PC-9 (cell line): Measurements from ENCODE around the gene ILDR1. TPM values are rescaled to one million over a fixed set of nuclear protein-coding genes. Genes with fewer than 3 reads are reported as not detected.

Experiments used
- BruUV-seq: library from RNA; stranded (reverse); fragments of 400-500 nt; replicated peaks from 2 replicates; lab custom pipeline; 2021; lab: Mats Ljungman, UMichigan
- CTCF ChIA-PET: fragments of 300-600 bp; sonication (Branson Sonifier 250); formaldehyde crosslinking; loops from one replicate; lab custom pipeline; 2022; ENCODE audit warnings: antibody characterized with exemption; lab: Charles Lee
- POLR2A ChIA-PET: fragments of 300-600 bp; sonication (Branson Sonifier 250); formaldehyde crosslinking; loops from one replicate; lab custom pipeline; 2022; ENCODE audit warnings: antibody characterized with exemption; ENCODE audit not compliant: unreplicated experiment; lab: Charles Lee
- DNase-seq, 2 experiments: peaks; one replicate each; pipeline versions ENCODE4 v3.0.0 to v3.0.0-alpha.2; 2015 to 2022; ENCODE audit warnings: mixed read lengths in 1 of 2
- H2AFZ ChIP-seq: fragments of 200-600 bp; sonication (generic); 2 replicates; pipeline ENCODE4 v1.8.1; 2017; ENCODE audit warnings: antibody characterized with exemption
- H3F3A ChIP-seq: fragments of 200-600 bp; sonication (generic); 2 replicates; pipeline ENCODE4 v1.8.1; 2017; ENCODE audit warnings: antibody characterized with exemption, mild to moderate bottlenecking, low read depth; ENCODE audit not compliant: insufficient read depth
- H3K27ac ChIP-seq: fragments of 200-600 bp; sonication (generic); 2 replicates; pipeline ENCODE4 v1.6.1; 2016; ENCODE audit warnings: mixed run types
- H3K27me3 ChIP-seq: fragments of 200-600 bp; sonication (generic); 2 replicates; pipeline ENCODE4 v1.6.1; 2016; ENCODE audit warnings: low read depth, mixed run types; ENCODE audit not compliant: insufficient read depth
- H3K36me3 ChIP-seq: fragments of 200-600 bp; sonication (generic); 2 replicates; pipeline ENCODE4 v1.6.1; 2016; ENCODE audit warnings: low read depth, mixed run types
- H3K4me1 ChIP-seq: fragments of 200-600 bp; sonication (generic); replicated peaks from 2 replicates; pipeline ENCODE4 v1.6.1; 2016; ENCODE audit warnings: mixed run types; ENCODE audit not compliant: insufficient read depth
- H3K4me2 ChIP-seq: fragments of 200-600 bp; sonication (generic); 2 replicates; pipeline ENCODE4 v1.6.1; 2017; ENCODE audit warnings: mixed run types
- H3K4me3 ChIP-seq: fragments of 200-600 bp; sonication (generic); 2 replicates; pipeline ENCODE4 v1.6.1; 2016; ENCODE audit warnings: mixed run types
- H3K79me2 ChIP-seq: fragments of 200-600 bp; sonication (generic); 2 replicates; pipeline ENCODE4 v1.6.1; 2017; ENCODE audit warnings: low read depth, mixed run types
- H3K9me2 ChIP-seq: fragments of 200-600 bp; sonication (generic); 2 replicates; pipeline ENCODE4 v1.8.1; 2017; ENCODE audit warnings: mild to moderate bottlenecking; ENCODE audit not compliant: insufficient read depth
- H3K9me3 ChIP-seq: fragments of 200-600 bp; sonication (generic); 2 replicates; pipeline ENCODE4 v1.8.1; 2016; ENCODE audit warnings: low read depth; ENCODE audit not compliant: insufficient read depth
- H4K20me1 ChIP-seq: fragments of 200-600 bp; sonication (generic); 2 replicates; pipeline ENCODE4 v1.8.1; 2017; ENCODE audit not compliant: insufficient read depth
- EZH2 ChIP-seq: fragments of 200-600 bp; sonication (generic); IDR thresholded peaks from 2 replicates; pipeline ENCODE4 v1.8.0; 2017; ENCODE audit warnings: antibody characterized with exemption, low read depth
- intact Hi-C: fragments of 100-400 bp; cut with micrococcal nuclease; formaldehyde crosslinking; loops from one replicate; pipeline ENCODE4 v1.10.0; 2022; ENCODE audit not compliant: unreplicated experiment
- total RNA-seq: library from RNA; stranded (reverse); gene quantifications from 2 replicates; pipeline ENCODE4 v1.2.3, GENCODE V29; 2021
- TF ChIP-seq, protein P1 (sequence below): fragments of 200-600 bp; sonication (generic); conservative IDR thresholded peaks from 2 replicates; pipeline ENCODE4 v1.6.1; 2017; ENCODE audit warnings: mixed run types, antibody characterized with exemption, mild to moderate bottlenecking, moderate library complexity

The ILDR1 gene
- total RNA-seq, 1 experiment from 2014 or later = 5.1 TPM

DNA sequence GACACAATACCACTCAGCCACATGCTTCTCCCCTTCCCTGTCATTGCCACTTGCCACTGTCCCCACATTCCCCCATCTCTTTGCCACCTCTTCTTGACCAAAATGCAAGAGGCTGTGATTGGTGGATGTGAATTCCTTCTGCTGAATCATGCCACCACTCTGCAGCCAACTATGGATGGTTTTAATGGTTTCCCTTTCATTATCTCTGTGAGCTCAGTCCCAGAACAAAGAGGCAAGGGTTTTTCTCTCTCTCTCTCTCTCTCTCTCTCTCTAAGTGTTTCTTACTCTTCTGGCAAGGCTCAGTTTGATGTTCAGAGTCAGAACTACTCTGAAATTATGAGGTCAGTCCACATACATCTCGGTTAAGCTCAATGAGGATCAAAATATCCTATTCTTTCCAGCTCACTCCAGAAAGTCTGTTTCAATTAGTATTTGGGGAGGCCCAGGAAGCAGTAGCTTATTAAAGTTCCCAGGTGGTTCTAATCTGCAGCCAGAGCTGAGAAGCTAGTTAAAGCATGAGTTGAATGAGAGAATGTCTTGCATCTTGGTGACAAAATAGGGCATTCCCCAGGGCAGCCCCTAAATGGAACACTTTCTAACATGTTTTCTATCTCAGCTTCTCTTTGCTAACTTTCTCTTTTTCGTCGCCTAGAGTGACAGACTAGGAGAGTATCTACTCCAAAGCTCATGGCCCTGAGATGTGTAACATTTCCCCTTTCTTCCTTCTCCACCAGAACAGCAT lies 8.5 kb upstream of the ILDR1 start:
- H3K4me1 ChIP-seq = no peaks in the 10 kb centered on the region
- no peaks in the 10 kb centered on the region for H4K20me1 ChIP-seq
- no peaks in the 10 kb centered on the region for H3K36me3 ChIP-seq
- intact Hi-C loops = no loop called here
- no peak for DNase-seq
- H3K9me2 ChIP-seq = no peaks in the 10 kb centered on the region; the same call in 1 of the 2 replicates
- H3K9me3 ChIP-seq = no peaks in the 10 kb centered on the region
- ChIA-PET CTCF (interaction anchor here (0.6 to 0.9 kb wide), 2 partner anchors 10 to 691 kb away, joined by 4 to 8 read pairs; no protein-coding TSS in a partner anchor), POLR2A (interaction anchor here (0.6 kb wide), 2 partner anchors 347 to 942 kb away, joined by 3 to 8 read pairs; no protein-coding TSS in a partner anchor)
- H3F3A ChIP-seq = no peaks in the 10 kb centered on the region
- no TSS peak for BruUV-seq
- TF ChIP-seq, protein P1, sequence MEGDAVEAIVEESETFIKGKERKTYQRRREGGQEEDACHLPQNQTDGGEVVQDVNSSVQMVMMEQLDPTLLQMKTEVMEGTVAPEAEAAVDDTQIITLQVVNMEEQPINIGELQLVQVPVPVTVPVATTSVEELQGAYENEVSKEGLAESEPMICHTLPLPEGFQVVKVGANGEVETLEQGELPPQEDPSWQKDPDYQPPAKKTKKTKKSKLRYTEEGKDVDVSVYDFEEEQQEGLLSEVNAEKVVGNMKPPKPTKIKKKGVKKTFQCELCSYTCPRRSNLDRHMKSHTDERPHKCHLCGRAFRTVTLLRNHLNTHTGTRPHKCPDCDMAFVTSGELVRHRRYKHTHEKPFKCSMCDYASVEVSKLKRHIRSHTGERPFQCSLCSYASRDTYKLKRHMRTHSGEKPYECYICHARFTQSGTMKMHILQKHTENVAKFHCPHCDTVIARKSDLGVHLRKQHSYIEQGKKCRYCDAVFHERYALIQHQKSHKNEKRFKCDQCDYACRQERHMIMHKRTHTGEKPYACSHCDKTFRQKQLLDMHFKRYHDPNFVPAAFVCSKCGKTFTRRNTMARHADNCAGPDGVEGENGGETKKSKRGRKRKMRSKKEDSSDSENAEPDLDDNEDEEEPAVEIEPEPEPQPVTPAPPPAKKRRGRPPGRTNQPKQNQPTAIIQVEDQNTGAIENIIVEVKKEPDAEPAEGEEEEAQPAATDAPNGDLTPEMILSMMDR = no peak
- no peak for TF ChIP-seq EZH2
- no peak overlapping the region for H3K4me3 ChIP-seq
- H3K27me3 ChIP-seq = no peaks in the 10 kb centered on the region
- peak overlapping the region; percentile 36; the same call in 1 of the 2 replicates for H3K4me2 ChIP-seq
- no peak overlapping the region for H2AFZ ChIP-seq
- no peaks in the 10 kb centered on the region for H3K79me2 ChIP-seq
- H3K27ac ChIP-seq = no peak overlapping the region

DNA sequence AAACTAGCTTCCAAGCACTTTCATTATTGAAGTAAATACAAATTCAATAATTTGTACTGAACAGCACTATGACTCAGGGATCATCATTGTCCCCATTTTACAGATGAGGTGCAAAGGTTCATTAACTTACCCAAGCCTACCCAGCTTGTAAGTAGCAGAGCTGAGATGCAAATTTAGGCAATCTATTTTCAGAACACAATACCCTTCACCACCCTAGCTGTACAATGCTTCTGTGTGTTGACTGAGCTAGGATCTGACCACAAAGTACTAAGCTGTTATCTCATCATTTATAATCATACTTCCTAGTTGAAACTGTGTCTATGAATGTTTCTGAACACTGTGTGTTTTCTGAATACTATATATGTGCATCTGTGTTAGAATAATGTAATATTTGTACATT lies 3.2 kb upstream of the ILDR1 start:
- CTCF ChIA-PET = no interaction called here
- H3K9me2 ChIP-seq = no peaks in the 10 kb centered on the region
- H3K9me3 ChIP-seq = no peaks in the 10 kb centered on the region
- POLR2A ChIA-PET = no interaction called here
- BruUV-seq = no TSS peak
- H2AFZ ChIP-seq = no peak overlapping the region
- H3K27ac ChIP-seq = no peak overlapping the region
- H3F3A ChIP-seq = no peaks in the 10 kb centered on the region
- H3K27me3 ChIP-seq = no peaks in the 10 kb centered on the region
- no peaks in the 10 kb centered on the region for H4K20me1 ChIP-seq
- H3K79me2 ChIP-seq = no peaks in the 10 kb centered on the region
- no peak for TF ChIP-seq EZH2
- TF ChIP-seq, protein P1 = no peak
- no peak for DNase-seq
- intact Hi-C loops = no loop called here
- H3K4me2 ChIP-seq = no peak overlapping the region
- H3K4me3 ChIP-seq = no peak overlapping the region
- no peaks in the 10 kb centered on the region for H3K36me3 ChIP-seq
- H3K4me1 ChIP-seq = 0 out of 2 replicates have a peak, but pooled peaks cover 4% of the 10 kb centered on the region

DNA sequence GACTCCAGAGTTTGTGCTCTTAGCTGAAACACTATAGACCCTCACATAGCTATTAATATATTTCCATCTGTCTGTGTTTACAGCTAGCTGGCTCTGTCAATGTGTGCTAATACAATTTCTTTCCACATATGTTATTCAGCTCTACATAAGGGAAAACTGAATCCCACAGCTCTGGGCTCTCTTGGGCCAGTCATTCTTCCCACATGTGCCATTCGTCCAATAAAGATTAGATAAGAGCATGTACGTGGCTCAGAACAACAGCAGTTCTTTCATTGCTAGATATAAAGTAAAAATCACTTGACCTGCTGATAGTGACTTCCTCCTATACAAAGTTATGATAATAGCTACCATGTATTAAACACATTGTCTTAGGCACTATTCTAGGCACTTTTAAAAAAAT lies 2.8 kb upstream of the ILDR1 start:
- Histone ChIP-seq H3K4me1 (0 out of 2 replicates have a peak, but pooled peaks cover 4% of the 10 kb centered on the region), H4K20me1 (no peaks in the 10 kb centered on the region), H3K27me3 (no peaks in the 10 kb centered on the region), H3K4me3 (no peak overlapping the region), H3K79me2 (no peaks in the 10 kb centered on the region), H2AFZ (no peak overlapping the region), H3K4me2 (no peak overlapping the region), H3K36me3 (no peaks in the 10 kb centered on the region), H3K9me3 (no peaks in the 10 kb centered on the region), H3K9me2 (no peaks in the 10 kb centered on the region), H3F3A (no peaks in the 10 kb centered on the region), H3K27ac (no peak overlapping the region)
- BruUV-seq = no TSS peak
- intact Hi-C loops = no loop called here
- TF ChIP-seq, protein P1 = no peak
- TF ChIP-seq EZH2 = no peak
- ChIA-PET POLR2A (no interaction called here), CTCF (no interaction called here)
- DNase-seq = no peak
